DOHH2 (cell line): ENCODE data around the gene THRAP3.

ENCODE experiments used
- H3F3A ChIP-seq: fragments of 200-600 bp; sonication (generic), shearing (Covaris generic); 2 replicates; pipeline ENCODE4 v1.6.0; 2016; ENCODE audit warnings: antibody characterized with exemption, mild to moderate bottlenecking; ENCODE audit not compliant: control insufficient read depth, insufficient read depth
- H3K27ac ChIP-seq: fragments of 200-600 bp; sonication (generic); 2 replicates; pipeline ENCODE4 v1.5.1; 2014; ENCODE audit warnings: low read depth, mild to moderate bottlenecking, low read length, moderate library complexity
- H3K27me3 ChIP-seq: fragments of 200-600 bp; sonication (generic); 2 replicates; pipeline ENCODE4 v1.6.1; 2014; ENCODE audit warnings: mild to moderate bottlenecking, low read length, mixed read lengths; ENCODE audit not compliant: control insufficient read depth
- H3K36me3 ChIP-seq: fragments of 200-600 bp; sonication (generic); 2 replicates; pipeline ENCODE4 v1.6.1; 2014; ENCODE audit warnings: mild to moderate bottlenecking, low read length, moderate library complexity, mixed read lengths; ENCODE audit not compliant: control insufficient read depth
- H3K4me1 ChIP-seq: fragments of 200-600 bp; sonication (generic); 2 replicates; pipeline ENCODE4 v1.6.1; 2014; ENCODE audit warnings: mild to moderate bottlenecking, low read length, mixed read lengths; ENCODE audit not compliant: control insufficient read depth
- H3K4me2 ChIP-seq: fragments of 200-600 bp; sonication (generic); 2 replicates; pipeline ENCODE4 v1.6.0; 2014; ENCODE audit warnings: mild to moderate bottlenecking, low read length, moderate library complexity
- H3K4me3 ChIP-seq: fragments of 200-600 bp; sonication (generic); 2 replicates; pipeline ENCODE4 v1.5.1; 2014; ENCODE audit warnings: mild to moderate bottlenecking, low read length, mixed read lengths
- H3K79me2 ChIP-seq: fragments of 200-600 bp; sonication (generic); 2 replicates; pipeline ENCODE4 v1.6.1; 2014; ENCODE audit warnings: mild to moderate bottlenecking, low read length, mixed read lengths; ENCODE audit not compliant: control insufficient read depth
- H3K9me2 ChIP-seq: fragments of 200-600 bp; sonication (generic); replicated peaks from 2 replicates; pipeline ENCODE4 v1.6.1; 2014; ENCODE audit warnings: mild to moderate bottlenecking, low read length, mixed read lengths; ENCODE audit not compliant: control insufficient read depth
- H3K9me3 ChIP-seq: fragments of 200-600 bp; sonication (generic); 2 replicates; pipeline ENCODE4 v1.6.1; 2014; ENCODE audit warnings: antibody characterized with exemption, low read length, mixed read lengths; ENCODE audit not compliant: control insufficient read depth, insufficient read depth
- H4K20me1 ChIP-seq: fragments of 200-600 bp; sonication (generic); 2 replicates; pipeline ENCODE4 v1.6.0; 2014; ENCODE audit warnings: low read depth, mild to moderate bottlenecking, antibody characterized with exemption, low read length, moderate library complexity; ENCODE audit not compliant: control insufficient read depth, insufficient read depth
- CTCF ChIP-seq: fragments of 200-600 bp; sonication (generic); IDR thresholded peaks from one replicate; pipeline ENCODE4 v1.5.1; 2014; ENCODE audit warnings: antibody characterized with exemption, mild to moderate bottlenecking, low read depth, low read length; ENCODE audit not compliant: poor library complexity, severe bottlenecking
- EZH2phosphoT487 ChIP-seq: fragments of 200-600 bp; sonication (generic); IDR thresholded peaks from 2 replicates; pipeline ENCODE4 v1.6.1; 2017; ENCODE audit warnings: borderline replicate concordance, mild to moderate bottlenecking, antibody characterized with exemption, low read length, moderate library complexity, mixed read lengths

Gene THRAP3

GRCh38 chr1:36295390-36295789 is 71.1 kb downstream of the THRAP3 start:
- Histone ChIP-seq H3K9me3 (no peaks in the 10 kb centered on the region), H3K27me3 (no peaks in the 10 kb centered on the region), H3K9me2 (no peaks in the 10 kb centered on the region), H4K20me1 (no peaks in the 10 kb centered on the region), H3K27ac (no peak overlapping the region), H3K4me1 (no peaks in the 10 kb centered on the region), H3K79me2 (peaks cover 9% of the 10 kb centered on the region), H3K36me3 (peaks cover 86% of the 10 kb centered on the region), H3K4me3 (no peak overlapping the region), H3F3A (peaks cover 14% of the 10 kb centered on the region), H3K4me2 (no peak overlapping the region)
- TF ChIP-seq CTCF (no peak), EZH2phosphoT487 (no peak)

- Histone ChIP-seq H3K27me3 (no peaks in the 10 kb centered on the region), H3K36me3 (peaks cover 86% of the 10 kb centered on the region), H4K20me1 (no peaks in the 10 kb centered on the region), H3K4me2 (no peak overlapping the region), H3K9me2 (no peaks in the 10 kb centered on the region), H3F3A (peaks cover 19% of the 10 kb centered on the region), H3K9me3 (no peaks in the 10 kb centered on the region), H3K79me2 (0 out of 2 replicates have a peak, but pooled peaks cover 2% of the 10 kb centered on the region), H3K4me1 (no peaks in the 10 kb centered on the region), H3K27ac (no peak overlapping the region), H3K4me3 (no peak overlapping the region)
- no peak for TF ChIP-seq EZH2phosphoT487
- no peak for TF ChIP-seq CTCF
Observed at GRCh38 chr1:36297062-36297461, 72.8 kb downstream of the THRAP3 start.

- peaks cover 25% of the 10 kb centered on the region for H3F3A ChIP-seq
- no peaks in the 10 kb centered on the region for H4K20me1 ChIP-seq
- peaks cover 5% of the 10 kb centered on the region; the same call in 1 of the 2 replicates for H3K4me1 ChIP-seq
- H3K36me3 ChIP-seq, result peaks cover 86% of the 10 kb centered on the region
- no peaks in the 10 kb centered on the region for H3K9me2 ChIP-seq
- TF ChIP-seq EZH2phosphoT487 (no peak), CTCF (no peak)
- no peak overlapping the region for H3K4me2 ChIP-seq
- H3K27me3 ChIP-seq, result no peaks in the 10 kb centered on the region
- H3K9me3 ChIP-seq, result no peaks in the 10 kb centered on the region
- 0 out of 2 replicates have a peak, but pooled peaks cover 2% of the 10 kb centered on the region for H3K79me2 ChIP-seq
- no peak overlapping the region for H3K4me3 ChIP-seq
- H3K27ac ChIP-seq, result no peak overlapping the region
Observed at GRCh38 chr1:36298640-36299039, 74.4 kb downstream of the THRAP3 start.
